Sigmoid colon (tissue), 7 donors: Measurements from ENCODE around the gene LPIN1. TPM values are rescaled to one million over a fixed set of nuclear protein-coding genes. Genes with fewer than 3 reads are reported as not detected.

Source experiments
- DNase-seq: peaks from one replicate; pipeline ENCODE4 v3.0.0-alpha.2; 2019
- H3K27ac ChIP-seq, 4 donors: fragments of 200-600 bp; sonication (generic); one replicate each; pipeline ENCODE4 v1.5.1; 2016 to 2019; ENCODE audit warnings: mild to moderate bottlenecking in 1 of 4
- H3K27me3 ChIP-seq, 3 donors: fragments of 200-600 bp; sonication (generic); one replicate each; pipeline ENCODE4 v1.5.1; 2019; ENCODE audit warnings: mild to moderate bottlenecking in 1 of 3
- H3K36me3 ChIP-seq, 4 donors: fragments of 200-600 bp; sonication (generic); one replicate each; pipeline ENCODE4 v1.5.1; 2016 to 2019
- H3K4me1 ChIP-seq, 4 donors: fragments of 200-600 bp; sonication (generic); one replicate each; pipeline ENCODE4 v1.5.1; 2017 to 2019
- H3K4me3 ChIP-seq, 4 donors: fragments of 200-600 bp; sonication (generic); one replicate each; pipeline ENCODE4 v1.5.1; 2017 to 2019; ENCODE audit warnings: mild to moderate bottlenecking in 2 of 4, moderate library complexity in 1 of 4
- H3K9me3 ChIP-seq, 4 donors: fragments of 200-600 bp in 3 of 4; sonication (generic) in 3 of 4; one replicate each; pipeline versions ENCODE4 v1.5.1 to v1.6.1; 2013 to 2019
- CTCF ChIP-seq, 4 experiments: fragments of 450-650 bp in 3 of 4; fragments of 200-600 bp in 1 of 4; IDR thresholded peaks; one replicate each; pipeline ENCODE4 v1.5.1; 2016 to 2019; ENCODE audit warnings: antibody characterized with exemption in 4 of 4, mild to moderate bottlenecking in 3 of 4, moderate library complexity in 2 of 4
- EP300 ChIP-seq, 4 donors: sonication (generic); formaldehyde crosslinking; IDR thresholded peaks; one replicate each; pipeline ENCODE4 v1.6.1; 2017; ENCODE audit warnings: antibody characterized with exemption in 4 of 4
- POLR2A ChIP-seq, 2 donors: fragments of 450-650 bp; IDR thresholded peaks; one replicate each; pipeline ENCODE4 v1.6.1; 2016; ENCODE audit warnings: antibody characterized with exemption in 2 of 2, mild to moderate bottlenecking in 2 of 2, moderate library complexity in 2 of 2
- POLR2AphosphoS5 ChIP-seq, 4 donors: sonication (generic); formaldehyde crosslinking; IDR thresholded peaks; one replicate each; pipeline ENCODE4 v1.6.1; 2017; ENCODE audit warnings: antibody characterized with exemption in 4 of 4
- WGBS, 2 donors: extraction: QIAGEN DNeasy Blood & Tissue Kit; methylation state at CpG; one replicate each; pipeline ENCODE4 v1.1.7; 2013; 5-methylcytosine and 5-hydroxymethylcytosine counted together
- intact Hi-C: fragments of 100-400 bp; cut with DNase I; formaldehyde crosslinking; loops from one replicate; pipeline ENCODE4 v1.15.1; 2023
- polyA plus RNA-seq, 3 donors: library from polyadenylated mRNA; stranded (reverse); fragments of 200-250 nt; gene quantifications; one replicate each; pipeline ENCODE4 v1.2.3, GENCODE V29; 2013
- total RNA-seq, 4 donors: library from RNA; depleted of rRNA; stranded (reverse); fragments of >200 nt; gene quantifications; one replicate each; pipeline ENCODE4 v1.1.0, GENCODE V29; 2016
- donor health status: healthy with polysubstance abuse.
- donor health status: Bipolar disorder and iron deficiency.
- donor health status: healthy.

The LPIN1 gene
- total and polyA plus RNA-seq, 7 donors: 4.2 to 37.4 (median 28.2) TPM

GRCh38 chr2:11749646-11750349, 3.4 kb downstream of the LPIN1 start:
- H3K4me3 ChIP-seq: no peak overlapping the region
- peaks cover 0 to 70% (median 58%) of the 10 kb centered on the region in 4 donors for H3K4me1 ChIP-seq
- WGBS, 2 donors: 62 to 80% methylated on average over 13 of the region's 13 CpGs
- TF ChIP-seq POLR2AphosphoS5 (IDR thresholded peaks at IDR 0.05): no peak
- TF ChIP-seq POLR2A (IDR thresholded peaks at IDR 0.05): no peak
- no peak for TF ChIP-seq EP300 (IDR thresholded peaks at IDR 0.05)
- no peak for TF ChIP-seq CTCF (IDR thresholded peaks at IDR 0.05)
- no peak for DNase-seq
- no peaks in the 10 kb centered on the region for H3K36me3 ChIP-seq
- no peaks in the 10 kb centered on the region for H3K27me3 ChIP-seq
- intact Hi-C loops: loop anchor here (10.0 kb wide), 1 partner anchor 965 kb away; the partner anchor contains the start of gene TRIB2
- peak overlapping the region in 1 of 4 donors; percentile 54 for H3K27ac ChIP-seq
- no peaks in the 10 kb centered on the region for H3K9me3 ChIP-seq

- TF ChIP-seq POLR2AphosphoS5 (IDR thresholded peaks at IDR 0.05) (no peak), POLR2A (IDR thresholded peaks at IDR 0.05) (no peak), CTCF (IDR thresholded peaks at IDR 0.05) (no peak), EP300 (IDR thresholded peaks at IDR 0.05) (no peak)
- intact Hi-C loops: no loop called here
- no peaks in the 10 kb centered on the region for H3K9me3 ChIP-seq
- H3K36me3 ChIP-seq: no peaks in the 10 kb centered on the region
- peaks cover 0 to 65% (median 55%) of the 10 kb centered on the region in 4 donors for H3K4me1 ChIP-seq
- WGBS, 2 donors: 46 to 73% methylated on average over 5 of the region's 5 CpGs
- no peaks in the 10 kb centered on the region for H3K27me3 ChIP-seq
- H3K27ac ChIP-seq: peak overlapping the region in 1 of 4 donors; percentile 54
- DNase-seq: no peak
- no peak overlapping the region for H3K4me3 ChIP-seq
Observed at GRCh38 chr2:11750422-11750821, 4.0 kb downstream of the LPIN1 start.

- 64 to 85% methylated on average over 7 of the region's 7 CpGs for WGBS, 2 donors
- Histone ChIP-seq H3K9me3 (no peaks in the 10 kb centered on the region), H3K36me3 (no peaks in the 10 kb centered on the region), H3K27ac (peak overlapping the region in 1 of 4 donors; percentile 54), H3K4me3 (no peak overlapping the region), H3K4me1 (peaks cover 0 to 62% (median 51%) of the 10 kb centered on the region in 4 donors), H3K27me3 (no peaks in the 10 kb centered on the region)
- TF ChIP-seq POLR2AphosphoS5 (IDR thresholded peaks at IDR 0.05): no peak
- TF ChIP-seq CTCF (IDR thresholded peaks at IDR 0.05): no peak
- no peak for TF ChIP-seq POLR2A (IDR thresholded peaks at IDR 0.05)
- no peak for TF ChIP-seq EP300 (IDR thresholded peaks at IDR 0.05)
- no peak for DNase-seq
- intact Hi-C loops: no loop called here
Observed at GRCh38 chr2:11750917-11751316, 4.5 kb downstream of the LPIN1 start.

GRCh38 chr2:11752906-11753305, 6.5 kb downstream of the LPIN1 start:
- Histone ChIP-seq H3K9me3 (no peaks in the 10 kb centered on the region), H3K27me3 (no peaks in the 10 kb centered on the region), H3K4me3 (no peak overlapping the region), H3K27ac (peak overlapping the region in 2 of 4 donors; percentile 45 to 66), H3K36me3 (no peaks in the 10 kb centered on the region), H3K4me1 (peaks cover 0 to 51% (median 37%) of the 10 kb centered on the region in 4 donors)
- 48 to 60% methylated on average over 8 of the region's 8 CpGs for WGBS, 2 donors
- DNase-seq: no peak
- intact Hi-C loops: no loop called here
- TF ChIP-seq CTCF (IDR thresholded peaks at IDR 0.05): no peak
- TF ChIP-seq EP300 (IDR thresholded peaks at IDR 0.05): no peak
- no peak for TF ChIP-seq POLR2AphosphoS5 (IDR thresholded peaks at IDR 0.05)
- no peak for TF ChIP-seq POLR2A (IDR thresholded peaks at IDR 0.05)
